Panc1 (cell line): Measurements from ENCODE around the gene SORD. TPM values are rescaled to one million over a fixed set of nuclear protein-coding genes. Genes with fewer than 3 reads are reported as not detected.

Experiments
- ATAC-seq: fragments of 200-7000 bp; cut with Tn5 transposase; 2 replicates; pipeline ENCODE4 v1.9.1; 2020; ENCODE audit warnings: mild to moderate bottlenecking, moderate library complexity
- BruUV-seq: library from RNA; stranded (reverse); fragments of 400-500 nt; replicated peaks from 2 replicates; lab custom pipeline; 2021; lab: Mats Ljungman, UMichigan
- CTCF ChIA-PET: fragments of 300-600 bp; sonication (Branson Sonifier 250); formaldehyde crosslinking; loops from one replicate; lab custom pipeline; 2022; ENCODE audit warnings: antibody characterized with exemption; lab: Charles Lee
- POLR2A ChIA-PET: fragments of 300-600 bp; sonication (Branson Sonifier 250); formaldehyde crosslinking; loops from one replicate; lab custom pipeline; 2022; ENCODE audit warnings: antibody characterized with exemption; lab: Charles Lee
- DNase-seq: peaks from one replicate; pipeline ENCODE4 v3.0.0-alpha.2; 2010; ENCODE audit warnings: low read depth, low spot score
- H3K27ac ChIP-seq: 2 replicates; pipeline ENCODE4 v1.5.1; 2011; ENCODE audit warnings: mild to moderate bottlenecking, low read length, inconsistent platforms
- H3K27me3 ChIP-seq: fragments of 200-500 bp; sonication (Bioruptor generic); 2 replicates; pipeline ENCODE4 v1.6.0; 2014; ENCODE audit warnings: low read length, inconsistent platforms; ENCODE audit not compliant: control insufficient read depth, insufficient read depth
- H3K36me3 ChIP-seq: fragments of 200-500 bp; sonication (Bioruptor generic); 2 replicates; pipeline ENCODE4 v1.5.1; 2014; ENCODE audit warnings: inconsistent platforms, mild to moderate bottlenecking, low read length, moderate library complexity; ENCODE audit not compliant: control insufficient read depth, insufficient read depth
- H3K4me1 ChIP-seq: 2 replicates; pipeline ENCODE4 v1.5.1; 2011; ENCODE audit warnings: inconsistent platforms, mild to moderate bottlenecking, low read length, moderate library complexity; ENCODE audit not compliant: control insufficient read depth, insufficient read depth
- H3K4me3 ChIP-seq, 2 experiments: 2 replicates each; pipeline ENCODE4 v1.5.1; 2011 to 2012; ENCODE audit warnings: low read depth in 2 of 2, low read length in 2 of 2, mild to moderate bottlenecking in 2 of 2, inconsistent platforms in 1 of 2, moderate library complexity in 1 of 2
- H3K9me3 ChIP-seq: fragments of 200-500 bp; sonication (Bioruptor generic); 2 replicates; pipeline ENCODE4 v1.5.1; 2014; ENCODE audit warnings: low read depth, mild to moderate bottlenecking, inconsistent platforms, low read length, moderate library complexity; ENCODE audit not compliant: control insufficient read depth, insufficient read depth
- POLR2AphosphoS5 ChIP-seq: IDR thresholded peaks from 2 replicates; pipeline ENCODE4 v1.6.1; 2012; ENCODE audit warnings: mild to moderate bottlenecking, low read depth, low read length, moderate library complexity
- SIN3A ChIP-seq: IDR thresholded peaks from 2 replicates; pipeline ENCODE4 v1.6.1; 2012; ENCODE audit warnings: low read depth, mild to moderate bottlenecking, low read length, moderate library complexity, borderline replicate concordance; ENCODE audit not compliant: insufficient read depth
- TCF7L2 ChIP-seq: IDR thresholded peaks from 2 replicates; pipeline ENCODE4 v1.6.1; 2011; ENCODE audit warnings: mild to moderate bottlenecking, low read depth, low read length, inconsistent platforms
- in situ Hi-C: cut with HindIII; loops from 2 replicates; pipeline ENCODE4 v1.10.0; 2016; ENCODE audit warnings: low sequenced_read_pairs, low pct_unique_long_range_greater_than_20kb
- intact Hi-C: fragments of 100-400 bp; cut with micrococcal nuclease; formaldehyde crosslinking; loops from one replicate; pipeline ENCODE4 v1.10.0; 2022; ENCODE audit not compliant: unreplicated experiment
- total RNA-seq: library from RNA; stranded (reverse); gene quantifications from one replicate; pipeline ENCODE4 v1.2.1, GENCODE V29; 2021; ENCODE audit not compliant: unreplicated experiment
- TF ChIP-seq, protein P1 (sequence below), 2 experiments: IDR thresholded peaks; 2 replicates each; pipeline ENCODE4 v1.6.1; 2011 to 2012; ENCODE audit warnings: low read depth in 2 of 2, control low read depth in 1 of 2, low read length in 1 of 2, mild to moderate bottlenecking in 1 of 2, moderate library complexity in 1 of 2; ENCODE audit not compliant: insufficient read depth in 1 of 2
- TF ChIP-seq, protein P2 (sequence below): fragments of 450-650 bp; IDR thresholded peaks from 2 replicates; pipeline ENCODE4 v1.5.1; 2017; ENCODE audit warnings: mild to moderate bottlenecking

SORD gene
- total RNA-seq, 1 experiment from 2014 or later, result 34.0 TPM

DNA sequence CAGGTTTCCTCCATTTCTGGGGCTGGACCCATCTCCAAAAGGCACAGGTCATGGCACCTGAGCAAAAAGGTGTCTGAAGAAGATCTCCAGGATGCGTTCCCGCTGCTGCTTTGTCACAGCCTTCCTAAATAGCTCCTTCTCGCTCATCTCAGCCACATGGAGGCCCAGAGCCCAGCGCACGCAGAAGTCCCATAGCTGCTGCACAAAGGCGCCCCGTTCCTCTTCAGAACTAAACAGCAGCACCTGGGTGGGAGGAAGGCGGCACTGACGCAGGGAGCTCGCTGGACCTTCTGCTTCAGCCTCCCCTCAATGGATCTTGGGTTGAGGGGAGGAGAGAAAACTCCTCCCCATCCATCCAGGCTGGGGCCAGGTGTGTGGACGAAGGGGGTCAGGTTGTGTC, 82.6 kb downstream of the SORD start:
- intact Hi-C loops, result no loop called here
- no peaks in the 10 kb centered on the region for H3K36me3 ChIP-seq
- ATAC-seq (no peak), DNase-seq (no peak)
- CTCF ChIA-PET, result interaction anchor here (1.2 kb wide), 1 partner anchor 13 kb away, joined by 5 read pairs; no protein-coding TSS in a partner anchor
- BruUV-seq, result no TSS peak
- in situ Hi-C loops, result no loop called here
- TF ChIP-seq, protein P1, sequence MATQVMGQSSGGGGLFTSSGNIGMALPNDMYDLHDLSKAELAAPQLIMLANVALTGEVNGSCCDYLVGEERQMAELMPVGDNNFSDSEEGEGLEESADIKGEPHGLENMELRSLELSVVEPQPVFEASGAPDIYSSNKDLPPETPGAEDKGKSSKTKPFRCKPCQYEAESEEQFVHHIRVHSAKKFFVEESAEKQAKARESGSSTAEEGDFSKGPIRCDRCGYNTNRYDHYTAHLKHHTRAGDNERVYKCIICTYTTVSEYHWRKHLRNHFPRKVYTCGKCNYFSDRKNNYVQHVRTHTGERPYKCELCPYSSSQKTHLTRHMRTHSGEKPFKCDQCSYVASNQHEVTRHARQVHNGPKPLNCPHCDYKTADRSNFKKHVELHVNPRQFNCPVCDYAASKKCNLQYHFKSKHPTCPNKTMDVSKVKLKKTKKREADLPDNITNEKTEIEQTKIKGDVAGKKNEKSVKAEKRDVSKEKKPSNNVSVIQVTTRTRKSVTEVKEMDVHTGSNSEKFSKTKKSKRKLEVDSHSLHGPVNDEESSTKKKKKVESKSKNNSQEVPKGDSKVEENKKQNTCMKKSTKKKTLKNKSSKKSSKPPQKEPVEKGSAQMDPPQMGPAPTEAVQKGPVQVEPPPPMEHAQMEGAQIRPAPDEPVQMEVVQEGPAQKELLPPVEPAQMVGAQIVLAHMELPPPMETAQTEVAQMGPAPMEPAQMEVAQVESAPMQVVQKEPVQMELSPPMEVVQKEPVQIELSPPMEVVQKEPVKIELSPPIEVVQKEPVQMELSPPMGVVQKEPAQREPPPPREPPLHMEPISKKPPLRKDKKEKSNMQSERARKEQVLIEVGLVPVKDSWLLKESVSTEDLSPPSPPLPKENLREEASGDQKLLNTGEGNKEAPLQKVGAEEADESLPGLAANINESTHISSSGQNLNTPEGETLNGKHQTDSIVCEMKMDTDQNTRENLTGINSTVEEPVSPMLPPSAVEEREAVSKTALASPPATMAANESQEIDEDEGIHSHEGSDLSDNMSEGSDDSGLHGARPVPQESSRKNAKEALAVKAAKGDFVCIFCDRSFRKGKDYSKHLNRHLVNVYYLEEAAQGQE (IDR thresholded peaks at IDR 0.05; ENCODE audit: insufficient read depth in 1 of 2, low read depth in 2 of 2, low read length in 1 of 2), result no peak
- TF ChIP-seq POLR2AphosphoS5 (no peak), TCF7L2 (no peak), SIN3A (no peak)
- TF ChIP-seq, protein P2, sequence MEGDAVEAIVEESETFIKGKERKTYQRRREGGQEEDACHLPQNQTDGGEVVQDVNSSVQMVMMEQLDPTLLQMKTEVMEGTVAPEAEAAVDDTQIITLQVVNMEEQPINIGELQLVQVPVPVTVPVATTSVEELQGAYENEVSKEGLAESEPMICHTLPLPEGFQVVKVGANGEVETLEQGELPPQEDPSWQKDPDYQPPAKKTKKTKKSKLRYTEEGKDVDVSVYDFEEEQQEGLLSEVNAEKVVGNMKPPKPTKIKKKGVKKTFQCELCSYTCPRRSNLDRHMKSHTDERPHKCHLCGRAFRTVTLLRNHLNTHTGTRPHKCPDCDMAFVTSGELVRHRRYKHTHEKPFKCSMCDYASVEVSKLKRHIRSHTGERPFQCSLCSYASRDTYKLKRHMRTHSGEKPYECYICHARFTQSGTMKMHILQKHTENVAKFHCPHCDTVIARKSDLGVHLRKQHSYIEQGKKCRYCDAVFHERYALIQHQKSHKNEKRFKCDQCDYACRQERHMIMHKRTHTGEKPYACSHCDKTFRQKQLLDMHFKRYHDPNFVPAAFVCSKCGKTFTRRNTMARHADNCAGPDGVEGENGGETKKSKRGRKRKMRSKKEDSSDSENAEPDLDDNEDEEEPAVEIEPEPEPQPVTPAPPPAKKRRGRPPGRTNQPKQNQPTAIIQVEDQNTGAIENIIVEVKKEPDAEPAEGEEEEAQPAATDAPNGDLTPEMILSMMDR, result no peak
- H3K9me3 ChIP-seq, result no peaks in the 10 kb centered on the region
- H3K4me1 ChIP-seq, result no peaks in the 10 kb centered on the region
- H3K27ac ChIP-seq, result no peak overlapping the region
- H3K27me3 ChIP-seq, result peaks cover 3% of the 10 kb centered on the region; the same call in 1 of the 2 replicates
- POLR2A ChIA-PET, result no interaction called here
- no peak overlapping the region for H3K4me3 ChIP-seq

DNA sequence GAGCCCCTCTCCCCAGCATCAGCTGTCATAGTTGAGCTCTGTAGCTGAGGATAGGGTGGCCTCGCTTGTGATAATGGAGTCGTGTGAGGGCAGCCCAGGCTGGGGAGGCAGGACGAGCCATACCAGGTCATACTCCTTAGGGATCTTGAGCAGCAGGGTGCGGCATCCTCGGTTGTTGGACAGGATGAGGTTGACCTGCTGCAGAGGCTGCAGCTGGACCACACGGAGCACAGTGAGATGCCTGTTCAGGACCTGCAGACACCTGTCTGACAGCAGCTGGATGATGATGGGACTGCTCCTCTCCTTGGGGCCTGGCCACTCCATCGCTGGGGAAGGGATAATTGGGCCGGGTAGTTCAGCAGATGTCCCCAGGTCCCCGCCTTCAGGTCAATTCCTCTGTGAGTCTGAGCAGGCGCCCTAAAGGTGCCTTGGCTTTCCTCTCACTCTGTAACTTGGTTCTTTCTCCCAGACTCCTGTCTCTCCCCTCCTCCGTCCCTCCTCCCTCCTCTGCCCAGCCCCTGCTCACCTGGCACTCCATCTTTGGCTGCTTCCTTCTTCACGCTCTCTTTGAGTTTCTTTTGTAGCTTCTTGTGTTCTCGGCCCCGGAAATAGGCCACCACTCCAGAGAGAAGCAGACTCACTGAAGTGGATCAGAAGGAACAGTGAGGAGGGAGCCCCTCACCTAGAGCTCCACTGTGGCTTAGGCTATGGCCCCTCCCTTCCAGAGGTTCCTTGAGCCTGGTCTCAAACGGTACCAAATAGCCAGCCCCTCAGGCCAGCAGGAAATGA, 83.2 kb downstream of the SORD start:
- Histone ChIP-seq H3K27me3 (peaks cover 3% of the 10 kb centered on the region; the same call in 1 of the 2 replicates), H3K4me1 (no peaks in the 10 kb centered on the region), H3K27ac (no peak overlapping the region), H3K4me3 (no peak overlapping the region), H3K36me3 (no peaks in the 10 kb centered on the region), H3K9me3 (no peaks in the 10 kb centered on the region)
- in situ Hi-C loops (no loop called here), intact Hi-C loops (no loop called here)
- BruUV-seq, result no TSS peak
- TF ChIP-seq POLR2AphosphoS5 (no peak), TCF7L2 (no peak), SIN3A (no peak)
- TF ChIP-seq, protein P1 (IDR thresholded peaks at IDR 0.05; ENCODE audit: insufficient read depth in 1 of 2, low read depth in 2 of 2, low read length in 1 of 2), result no peak
- TF ChIP-seq, protein P2, result no peak
- ChIA-PET CTCF (interaction anchor here (1.2 kb wide), 1 partner anchor 12 kb away, joined by 5 read pairs; no protein-coding TSS in a partner anchor), POLR2A (no interaction called here)
- DNase-seq (no peak), ATAC-seq (no peak)
